GM18526 (cell line): ENCODE data around the gene B3GALT2.

Source experiments
- POLR2A ChIP-seq: IDR thresholded peaks from 3 replicates; pipeline ENCODE4 v1.6.1; 2011; ENCODE audit not compliant: insufficient read length; ENCODE audit errors: extremely low read depth

B3GALT2 gene

DNA sequence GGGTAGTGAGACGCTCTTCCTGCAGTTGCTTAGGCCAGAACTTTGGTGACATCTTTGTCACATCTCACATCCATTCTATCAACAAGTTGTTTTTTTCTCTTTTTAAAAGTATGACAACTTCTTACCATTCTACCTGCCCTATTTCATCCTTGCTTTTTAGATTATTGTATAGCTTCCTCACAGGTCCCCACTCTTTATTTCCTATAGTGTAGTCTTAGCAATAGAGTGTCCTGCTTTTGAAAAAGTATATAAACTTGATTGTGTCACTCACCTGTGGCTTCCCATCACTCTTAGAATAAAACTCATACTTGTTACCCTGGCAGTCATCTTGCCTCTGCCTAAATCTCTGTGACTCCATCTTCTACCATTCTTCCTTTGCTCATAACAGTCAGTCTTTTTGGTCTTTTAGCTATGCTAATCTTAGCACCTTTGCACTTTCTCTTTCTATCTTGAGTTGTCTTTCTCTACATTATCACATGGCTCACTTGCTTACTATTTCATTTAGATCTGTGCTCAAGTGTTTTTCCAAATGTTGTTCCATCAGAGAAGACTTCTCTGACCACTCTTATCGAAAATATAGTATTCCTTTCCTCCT lies 55.0 kb downstream of the B3GALT2 start:
- no peak for TF ChIP-seq POLR2A
